ENCODE data around the gene ZNF462. TPM values are rescaled to one million over a fixed set of nuclear protein-coding genes. Genes with fewer than 3 reads are reported as not detected.

ZNF462 gene
- polyA plus RNA-seq, 3 donors: not detected

GRCh38 chr9:107044872-107045271 lies 181.9 kb downstream of the ZNF462 start:
- Mint-ChIP-seq H3K9me3 (peaks cover 0 to 1% (median 0%) of the 10 kb centered on the region in 7 donors), H3K4me1 (no peaks in the 10 kb centered on the region), H3K4me3 (no peak overlapping the region), H3K27ac (no peak overlapping the region), H3K36me3 (no peaks in the 10 kb centered on the region), H3K27me3 (ENCODE audit: low read depth in 3 of 3) (peaks cover 0 to 4% (median 1%) of the 10 kb centered on the region in 3 donors)
- TF ChIP-seq, protein P1, sequence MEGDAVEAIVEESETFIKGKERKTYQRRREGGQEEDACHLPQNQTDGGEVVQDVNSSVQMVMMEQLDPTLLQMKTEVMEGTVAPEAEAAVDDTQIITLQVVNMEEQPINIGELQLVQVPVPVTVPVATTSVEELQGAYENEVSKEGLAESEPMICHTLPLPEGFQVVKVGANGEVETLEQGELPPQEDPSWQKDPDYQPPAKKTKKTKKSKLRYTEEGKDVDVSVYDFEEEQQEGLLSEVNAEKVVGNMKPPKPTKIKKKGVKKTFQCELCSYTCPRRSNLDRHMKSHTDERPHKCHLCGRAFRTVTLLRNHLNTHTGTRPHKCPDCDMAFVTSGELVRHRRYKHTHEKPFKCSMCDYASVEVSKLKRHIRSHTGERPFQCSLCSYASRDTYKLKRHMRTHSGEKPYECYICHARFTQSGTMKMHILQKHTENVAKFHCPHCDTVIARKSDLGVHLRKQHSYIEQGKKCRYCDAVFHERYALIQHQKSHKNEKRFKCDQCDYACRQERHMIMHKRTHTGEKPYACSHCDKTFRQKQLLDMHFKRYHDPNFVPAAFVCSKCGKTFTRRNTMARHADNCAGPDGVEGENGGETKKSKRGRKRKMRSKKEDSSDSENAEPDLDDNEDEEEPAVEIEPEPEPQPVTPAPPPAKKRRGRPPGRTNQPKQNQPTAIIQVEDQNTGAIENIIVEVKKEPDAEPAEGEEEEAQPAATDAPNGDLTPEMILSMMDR (IDR thresholded peaks at IDR 0.05): peak; percentile 15
- no peak for DNase-seq
- intact Hi-C loops (cut with micrococcal nuclease): no loop called here
- no peak overlapping the region for H3K4me3 ChIP-seq (replicated peaks in 1 of 3; ENCODE audit: low read depth in 2 of 3, low read length in 3 of 3)
- no peaks in the 10 kb centered on the region for H3K4me1 ChIP-seq (ENCODE audit: control insufficient read depth in 1 of 2, insufficient read depth in 2 of 2, low read length in 2 of 2)
- no peak overlapping the region for H2AFZ ChIP-seq (ENCODE audit: insufficient read depth, low read depth, low read length, poor library complexity, severe bottlenecking)
- 80% methylated on average over 1 of the region's 4 CpGs for WGBS (ENCODE audit: insufficient coverage)
- H3K27me3 ChIP-seq (ENCODE audit: control insufficient read depth in 2 of 2, insufficient read depth in 2 of 2, low read length in 2 of 2): no peaks in the 10 kb centered on the region
- no peak overlapping the region for H3K4me2 ChIP-seq (replicated peaks; ENCODE audit: extremely low read depth, low read length, poor library complexity, severe bottlenecking)
- H3K9me3 ChIP-seq (replicated peaks in 1 of 2; ENCODE audit: control insufficient read depth in 1 of 2, insufficient read depth in 1 of 2, low read length in 2 of 2): no peaks in the 10 kb centered on the region
- H3K27ac ChIP-seq (ENCODE audit: low read depth in 1 of 2, low read length in 2 of 2): no peak overlapping the region
- H3K9ac ChIP-seq (ENCODE audit: insufficient read depth, low read length, poor library complexity, severe bottlenecking): no peak overlapping the region
- no peaks in the 10 kb centered on the region for H3K79me2 ChIP-seq (ENCODE audit: insufficient read depth, low read length)
- no peaks in the 10 kb centered on the region for H4K20me1 ChIP-seq (ENCODE audit: insufficient read depth, low read length)
- no peaks in the 10 kb centered on the region for H3K36me3 ChIP-seq (replicated peaks in 1 of 2; ENCODE audit: control insufficient read depth in 1 of 2, insufficient read depth in 2 of 2, low read length in 2 of 2)

- no peaks in the 10 kb centered on the region for H3K9me3 ChIP-seq (replicated peaks in 1 of 2; ENCODE audit: control insufficient read depth in 1 of 2, insufficient read depth in 1 of 2, low read length in 2 of 2)
- DNase-seq: no peak
- Mint-ChIP-seq H3K27me3 (ENCODE audit: low read depth in 3 of 3) (peaks cover 0 to 2% (median 0%) of the 10 kb centered on the region in 3 donors), H3K4me1 (no peaks in the 10 kb centered on the region), H3K36me3 (no peaks in the 10 kb centered on the region), H3K27ac (no peak overlapping the region), H3K4me3 (no peak overlapping the region), H3K9me3 (no peaks in the 10 kb centered on the region)
- intact Hi-C loops (cut with micrococcal nuclease): no loop called here
- no peak overlapping the region for H2AFZ ChIP-seq (ENCODE audit: insufficient read depth, low read depth, low read length, poor library complexity, severe bottlenecking)
- no peaks in the 10 kb centered on the region for H3K27me3 ChIP-seq (ENCODE audit: control insufficient read depth in 2 of 2, insufficient read depth in 2 of 2, low read length in 2 of 2)
- no peaks in the 10 kb centered on the region for H3K79me2 ChIP-seq (ENCODE audit: insufficient read depth, low read length)
- H3K27ac ChIP-seq (ENCODE audit: low read depth in 1 of 2, low read length in 2 of 2): no peak overlapping the region
- H3K36me3 ChIP-seq (replicated peaks in 1 of 2; ENCODE audit: control insufficient read depth in 1 of 2, insufficient read depth in 2 of 2, low read length in 2 of 2): no peaks in the 10 kb centered on the region
- H3K9ac ChIP-seq (ENCODE audit: insufficient read depth, low read length, poor library complexity, severe bottlenecking): no peak overlapping the region
- no CpG with 5 or more reads among the region's 1 CpG for WGBS (ENCODE audit: insufficient coverage)
- no peak overlapping the region for H3K4me2 ChIP-seq (replicated peaks; ENCODE audit: extremely low read depth, low read length, poor library complexity, severe bottlenecking)
- TF ChIP-seq, protein P1 (IDR thresholded peaks at IDR 0.05): no peak
- no peaks in the 10 kb centered on the region for H4K20me1 ChIP-seq (ENCODE audit: insufficient read depth, low read length)
- no peak overlapping the region for H3K4me3 ChIP-seq (replicated peaks in 1 of 3; ENCODE audit: low read depth in 2 of 3, low read length in 3 of 3)
- no peaks in the 10 kb centered on the region for H3K4me1 ChIP-seq (ENCODE audit: control insufficient read depth in 1 of 2, insufficient read depth in 2 of 2, low read length in 2 of 2)
Measured at GRCh38 chr9:107046692-107047091, 183.7 kb downstream of the ZNF462 start.
